Brain microvascular endothelial cell (primary cell): ENCODE results near the gene LAMA5.
A peak's percentile ranks its signal among the peaks of the same experiment; 100 is the strongest.

ENCODE experiments used
- DNase-seq: peaks from one replicate; pipeline ENCODE4 v3.0.0-alpha.2; 2020
- H3K27ac ChIP-seq: fragments of 250-450 bp; sonication (Bioruptor Pico); 2 replicates; pipeline ENCODE4 v1.5.1; 2020; ENCODE audit warnings: mild to moderate bottlenecking, moderate library complexity
- H3K27me3 ChIP-seq: fragments of 250-450 bp; sonication (Bioruptor Pico); replicated peaks from 2 replicates; pipeline ENCODE4 v1.5.1; 2020; ENCODE audit warnings: mild to moderate bottlenecking
- H3K36me3 ChIP-seq: fragments of 250-450 bp; sonication (Bioruptor Pico); replicated peaks from 2 replicates; pipeline ENCODE4 v1.5.1; 2020; ENCODE audit warnings: mild to moderate bottlenecking
- H3K4me3 ChIP-seq: 2 replicates; pipeline ENCODE4 v1.5.1; 2011; ENCODE audit warnings: low read depth, mild to moderate bottlenecking, control low read depth, low read length, moderate library complexity
- in situ Hi-C: cut with HindIII; loops from 2 replicates; pipeline ENCODE4 v1.10.0; 2017; ENCODE audit warnings: low sequenced_read_pairs, low pct_ligation_motif_present
- TF ChIP-seq, protein P1 (sequence below): IDR thresholded peaks from 2 replicates; pipeline ENCODE4 v1.5.1; 2011; ENCODE audit warnings: low read depth, mild to moderate bottlenecking, moderate library complexity, low read length, control low read depth, inconsistent platforms; ENCODE audit errors: missing control alignments

Gene LAMA5

DNA sequence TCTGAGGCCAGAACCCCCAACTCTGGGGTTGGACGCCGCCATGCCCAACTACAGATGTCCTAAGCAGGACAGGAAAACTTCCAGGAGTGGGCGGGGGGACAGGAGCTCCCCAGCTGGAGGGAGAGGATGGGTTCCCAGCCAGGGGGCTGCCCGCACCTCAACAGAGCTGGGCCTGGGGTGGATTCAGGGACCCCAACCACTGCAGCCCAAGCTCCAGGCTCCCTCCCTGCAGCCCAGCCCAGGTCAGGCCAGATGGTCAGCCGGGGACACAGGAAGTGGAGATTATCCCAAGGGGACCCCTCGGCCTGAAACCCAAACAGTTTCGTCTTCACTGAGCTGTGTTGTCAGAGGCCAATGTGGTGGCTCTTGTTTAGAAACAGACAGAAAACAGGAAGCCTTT lies 9.4 kb downstream of the LAMA5 start:
- TF ChIP-seq, protein P1, sequence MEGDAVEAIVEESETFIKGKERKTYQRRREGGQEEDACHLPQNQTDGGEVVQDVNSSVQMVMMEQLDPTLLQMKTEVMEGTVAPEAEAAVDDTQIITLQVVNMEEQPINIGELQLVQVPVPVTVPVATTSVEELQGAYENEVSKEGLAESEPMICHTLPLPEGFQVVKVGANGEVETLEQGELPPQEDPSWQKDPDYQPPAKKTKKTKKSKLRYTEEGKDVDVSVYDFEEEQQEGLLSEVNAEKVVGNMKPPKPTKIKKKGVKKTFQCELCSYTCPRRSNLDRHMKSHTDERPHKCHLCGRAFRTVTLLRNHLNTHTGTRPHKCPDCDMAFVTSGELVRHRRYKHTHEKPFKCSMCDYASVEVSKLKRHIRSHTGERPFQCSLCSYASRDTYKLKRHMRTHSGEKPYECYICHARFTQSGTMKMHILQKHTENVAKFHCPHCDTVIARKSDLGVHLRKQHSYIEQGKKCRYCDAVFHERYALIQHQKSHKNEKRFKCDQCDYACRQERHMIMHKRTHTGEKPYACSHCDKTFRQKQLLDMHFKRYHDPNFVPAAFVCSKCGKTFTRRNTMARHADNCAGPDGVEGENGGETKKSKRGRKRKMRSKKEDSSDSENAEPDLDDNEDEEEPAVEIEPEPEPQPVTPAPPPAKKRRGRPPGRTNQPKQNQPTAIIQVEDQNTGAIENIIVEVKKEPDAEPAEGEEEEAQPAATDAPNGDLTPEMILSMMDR = no peak
- H3K27ac ChIP-seq = peak overlapping the region; percentile 75
- no peak for DNase-seq
- in situ Hi-C loops = no loop called here
- no peaks in the 10 kb centered on the region for H3K27me3 ChIP-seq
- H3K36me3 ChIP-seq = peaks cover 2% of the 10 kb centered on the region
- H3K4me3 ChIP-seq = no peak overlapping the region

GRCh38 chr20:62357187-62357667 lies 9.9 kb downstream of the LAMA5 start:
- Histone ChIP-seq H3K27ac (peak overlapping the region; percentile 75), H3K27me3 (no peaks in the 10 kb centered on the region), H3K4me3 (no peak overlapping the region), H3K36me3 (peaks cover 6% of the 10 kb centered on the region)
- in situ Hi-C loops = no loop called here
- TF ChIP-seq, protein P1 = no peak
- peak; percentile 64 for DNase-seq

GRCh38 chr20:62356589-62357186 lies 10.4 kb downstream of the LAMA5 start:
- Histone ChIP-seq H3K27ac (peak overlapping the region; percentile 75), H3K4me3 (no peak overlapping the region)
- in situ Hi-C loops = no loop called here

GRCh38 chr20:62355878-62356588 lies 11.1 kb downstream of the LAMA5 start:
- Histone ChIP-seq H3K27me3 (no peaks in the 10 kb centered on the region), H3K36me3 (peaks cover 16% of the 10 kb centered on the region), H3K4me3 (no peak overlapping the region), H3K27ac (peak overlapping the region; percentile 75)
- TF ChIP-seq, protein P1 = no peak
- in situ Hi-C loops = no loop called here
- DNase-seq = peak; percentile 55

More at GRCh38 chr20:62356589-62357186, 10.4 kb downstream of the LAMA5 start:
- H3K36me3 ChIP-seq = peaks cover 12% of the 10 kb centered on the region
- no peaks in the 10 kb centered on the region for H3K27me3 ChIP-seq
- TF ChIP-seq, protein P1 = no peak
- no peak for DNase-seq

DNA sequence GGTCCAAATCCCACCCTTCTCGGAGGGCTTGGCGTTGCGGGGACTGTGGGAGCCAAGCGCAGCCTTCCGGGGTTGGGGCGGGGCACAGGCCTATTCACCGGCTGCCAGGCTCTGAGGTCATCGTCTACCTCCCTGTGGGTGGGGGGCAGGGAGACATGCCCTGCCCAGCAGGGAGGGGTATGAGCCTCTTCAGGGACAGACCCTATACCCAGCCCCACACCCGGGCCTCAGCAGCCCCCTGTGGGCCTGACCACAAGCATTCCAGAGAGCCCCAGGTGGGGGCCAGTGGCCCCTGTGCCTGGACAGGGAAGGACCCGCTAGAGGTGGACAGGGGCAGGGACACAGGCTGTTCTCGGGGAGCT lies 11.6 kb downstream of the LAMA5 start:
- no peak for DNase-seq
- Histone ChIP-seq H3K36me3 (peaks cover 22% of the 10 kb centered on the region), H3K4me3 (no peak overlapping the region), H3K27ac (peak overlapping the region; percentile 75), H3K27me3 (no peaks in the 10 kb centered on the region)
- TF ChIP-seq, protein P1 = no peak
- in situ Hi-C loops = no loop called here
